SJSA1 (cell line): ENCODE data around the gene XRCC1. TPM values are rescaled to one million over a fixed set of nuclear protein-coding genes. Genes with fewer than 3 reads are reported as not detected.

Source experiments
- DNase-seq, 2 experiments: peaks; one replicate each; pipeline ENCODE4 v3.0.0-alpha.2; 2015 to 2020; ENCODE audit warnings: low spot score in 2 of 2, low read depth in 1 of 2
- H3K27ac ChIP-seq: fragments of 250-450 bp; sonication (Bioruptor Pico); 2 replicates; pipeline ENCODE4 v1.5.1; 2020; ENCODE audit warnings: mild to moderate bottlenecking, moderate library complexity
- H3K27me3 ChIP-seq: fragments of 250-450 bp; sonication (Bioruptor Pico); replicated peaks from 2 replicates; pipeline ENCODE4 v1.5.1; 2020; ENCODE audit warnings: mild to moderate bottlenecking, moderate library complexity
- H3K36me3 ChIP-seq: fragments of 250-450 bp; sonication (Bioruptor Pico); 2 replicates; pipeline ENCODE4 v1.5.1; 2020; ENCODE audit warnings: mild to moderate bottlenecking
- H3K4me1 ChIP-seq: fragments of 250-450 bp; sonication (Bioruptor Pico); replicated peaks from 2 replicates; pipeline ENCODE4 v1.6.1; 2021; ENCODE audit warnings: mild to moderate bottlenecking
- H3K4me3 ChIP-seq: fragments of 250-450 bp; sonication (Bioruptor Pico); 2 replicates; pipeline ENCODE4 v1.5.1; 2020; ENCODE audit warnings: mild to moderate bottlenecking
- H3K9me3 ChIP-seq: fragments of 250-450 bp; sonication (Bioruptor Pico); replicated peaks from 2 replicates; pipeline ENCODE4 v1.5.1; 2020; ENCODE audit warnings: mild to moderate bottlenecking
- total RNA-seq: library from RNA; depleted of rRNA; stranded (reverse); fragments of >200 nt; shearing (Covaris generic); gene quantifications from 2 replicates; pipeline ENCODE4 v1.2.3, GENCODE V29; 2014; rRNA removed

The XRCC1 gene, protein sequence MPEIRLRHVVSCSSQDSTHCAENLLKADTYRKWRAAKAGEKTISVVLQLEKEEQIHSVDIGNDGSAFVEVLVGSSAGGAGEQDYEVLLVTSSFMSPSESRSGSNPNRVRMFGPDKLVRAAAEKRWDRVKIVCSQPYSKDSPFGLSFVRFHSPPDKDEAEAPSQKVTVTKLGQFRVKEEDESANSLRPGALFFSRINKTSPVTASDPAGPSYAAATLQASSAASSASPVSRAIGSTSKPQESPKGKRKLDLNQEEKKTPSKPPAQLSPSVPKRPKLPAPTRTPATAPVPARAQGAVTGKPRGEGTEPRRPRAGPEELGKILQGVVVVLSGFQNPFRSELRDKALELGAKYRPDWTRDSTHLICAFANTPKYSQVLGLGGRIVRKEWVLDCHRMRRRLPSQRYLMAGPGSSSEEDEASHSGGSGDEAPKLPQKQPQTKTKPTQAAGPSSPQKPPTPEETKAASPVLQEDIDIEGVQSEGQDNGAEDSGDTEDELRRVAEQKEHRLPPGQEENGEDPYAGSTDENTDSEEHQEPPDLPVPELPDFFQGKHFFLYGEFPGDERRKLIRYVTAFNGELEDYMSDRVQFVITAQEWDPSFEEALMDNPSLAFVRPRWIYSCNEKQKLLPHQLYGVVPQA
- total RNA-seq, result 48.6 and 59.8 TPM in 2 replicates

DNA sequence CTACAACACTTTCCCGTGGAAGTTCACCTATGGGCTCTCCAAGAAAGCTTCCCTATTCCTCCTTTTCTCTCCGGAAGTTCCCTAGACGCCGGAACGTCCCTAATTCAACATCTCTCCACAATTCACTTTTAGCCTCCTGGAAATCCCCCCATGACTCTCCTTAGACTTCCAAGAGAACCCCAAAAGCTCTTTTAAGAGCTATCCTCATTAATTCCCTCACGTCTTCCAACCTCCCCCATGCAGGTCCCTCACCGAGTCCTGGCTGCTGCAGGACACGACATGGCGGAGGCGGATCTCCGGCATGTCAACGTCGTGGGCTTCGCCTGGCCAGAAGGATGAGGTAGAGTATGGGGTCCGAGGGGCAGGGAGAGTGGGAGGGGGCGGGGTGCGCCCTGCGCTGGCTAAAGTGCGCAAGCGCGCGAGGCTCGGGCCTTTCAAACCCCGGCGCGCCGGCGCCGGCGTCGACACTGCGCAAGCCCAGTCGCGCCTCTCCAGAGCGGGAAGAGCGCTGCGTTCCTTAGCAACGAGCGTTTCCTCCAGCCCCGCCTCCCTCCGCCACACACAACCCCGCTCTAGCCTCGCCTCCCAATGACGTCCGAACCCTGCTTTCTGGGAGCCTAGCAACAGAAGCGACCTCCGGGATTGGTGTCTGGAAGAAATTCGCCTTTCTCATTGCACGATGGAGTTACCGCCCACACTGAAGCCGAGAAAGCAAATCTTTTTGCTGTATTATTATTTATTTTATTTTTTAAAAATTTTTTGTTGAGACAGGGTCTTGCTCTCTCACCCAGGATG is at the start of gene XRCC1, which contains the start of gene PINLYP:
TSS of gene XRCC1 (minus strand) at position 372 of the 795 bp plus-strand sequence. CDS start at position 303, 69 bp downstream.
TSS of gene PINLYP (plus strand) at position 646 of the 795 bp plus-strand sequence. CDS start 1,391 bp downstream, outside the sequence.
- Histone ChIP-seq H3K4me3 (peak within 1 kb of the TSS; percentile 61), H3K36me3 (peaks cover 25% of the 10 kb centered on the region), H3K9me3 (no peaks in the 10 kb centered on the region), H3K4me1 (peaks cover 16% of the 10 kb centered on the region), H3K27me3 (no peaks in the 10 kb centered on the region), H3K27ac (peak within 1 kb of the TSS; percentile 79)
- DNase-seq, result peak; percentile 96 to 98

DNA sequence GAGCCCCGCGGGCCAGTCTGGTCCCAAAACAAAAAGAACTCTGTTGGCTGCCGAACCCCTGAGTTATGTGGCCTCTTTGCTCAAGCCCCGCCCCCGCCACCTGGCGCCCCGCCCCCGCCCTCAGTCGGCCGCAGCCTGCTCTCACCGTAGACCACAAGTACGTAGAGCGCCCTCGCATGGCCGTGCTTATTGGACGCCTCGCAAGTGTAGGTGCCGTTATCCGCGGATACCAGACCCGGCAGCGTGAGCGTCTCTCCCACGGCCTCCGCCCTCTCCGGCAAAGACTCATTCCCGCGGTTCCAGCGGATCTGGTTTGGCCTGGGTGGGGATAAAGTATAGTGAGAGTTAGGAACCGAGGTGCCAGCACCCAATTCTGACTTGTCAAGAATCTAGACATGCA is 49.6 kb upstream of the XRCC1 start:
- no peak for DNase-seq
- H3K36me3 ChIP-seq, result no peaks in the 10 kb centered on the region

DNA sequence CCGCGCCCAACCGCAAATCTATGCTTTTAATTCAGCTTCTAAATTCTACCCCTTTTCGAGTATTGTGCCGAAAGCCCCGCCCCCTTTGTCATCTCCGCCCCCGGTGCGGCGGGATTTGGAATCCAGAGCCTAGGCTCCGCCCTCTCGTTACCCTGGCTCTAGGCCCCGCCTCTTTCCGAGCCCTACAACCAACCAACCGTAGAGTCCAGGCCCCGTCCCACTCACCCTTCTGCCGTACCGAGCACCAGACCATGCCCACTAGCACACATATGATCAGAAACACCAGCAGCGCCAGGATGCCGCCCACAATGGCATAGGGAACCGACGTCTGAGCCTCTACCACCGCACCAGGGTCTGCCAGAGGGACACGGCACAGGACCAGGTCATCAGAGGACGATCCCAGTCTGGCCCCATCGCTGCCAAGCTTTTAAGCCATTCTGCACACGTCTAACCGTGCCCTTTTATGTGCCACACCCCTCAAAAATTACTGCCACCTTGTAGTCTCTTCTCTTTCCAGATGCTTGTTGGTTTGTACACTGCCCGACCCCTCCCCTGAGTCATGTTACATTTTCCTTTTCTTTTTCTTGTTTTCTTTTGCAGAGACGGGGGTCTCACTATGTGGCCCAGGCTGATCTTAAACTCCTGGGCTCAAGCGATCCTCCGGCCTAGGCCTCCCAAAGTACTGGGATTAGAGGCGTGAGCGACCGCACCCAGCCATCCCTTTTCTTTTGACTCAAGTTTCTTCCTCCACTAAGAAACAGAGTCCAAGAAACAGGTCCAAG is 48.8 kb upstream of the XRCC1 start:
- peaks cover 5% of the 10 kb centered on the region for H3K4me1 ChIP-seq

More for the DNA sequence above, 49.6 kb upstream of the XRCC1 start:
- Histone ChIP-seq H3K27ac (no peak overlapping the region), H3K9me3 (no peaks in the 10 kb centered on the region), H3K27me3 (peaks cover 4% of the 10 kb centered on the region; the same call in 1 of the 2 replicates), H3K4me3 (no peak overlapping the region), H3K4me1 (peaks cover 4% of the 10 kb centered on the region)

DNA sequence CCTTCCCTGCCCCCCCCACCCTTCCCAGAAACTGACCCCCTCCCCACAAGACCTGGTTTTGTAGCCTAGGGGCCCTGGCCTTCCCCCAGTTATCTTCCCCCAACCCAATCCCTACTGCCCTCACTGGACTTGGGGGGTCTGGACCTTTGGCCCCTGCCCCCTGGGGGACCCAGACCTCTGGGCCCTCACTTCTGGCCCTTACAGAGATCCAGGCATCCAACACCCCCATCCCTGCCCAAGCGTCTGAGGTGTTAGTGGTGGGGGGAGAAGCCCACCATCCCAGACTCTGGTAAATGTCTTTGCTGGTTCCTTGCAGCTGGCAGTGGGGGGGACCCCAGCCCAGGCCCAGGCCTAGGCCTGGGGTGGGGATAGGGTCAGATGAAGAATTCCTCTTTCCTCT is 47.6 kb upstream of the XRCC1 start:
- no peak for DNase-seq
- no peaks in the 10 kb centered on the region for H3K27me3 ChIP-seq

More for the DNA sequence above, 48.8 kb upstream of the XRCC1 start:
- no peak for DNase-seq
- Histone ChIP-seq H3K4me3 (no peak overlapping the region), H3K9me3 (no peaks in the 10 kb centered on the region), H3K27me3 (peaks cover 1% of the 10 kb centered on the region; the same call in 1 of the 2 replicates), H3K27ac (no peak overlapping the region), H3K36me3 (no peaks in the 10 kb centered on the region; the same call in 1 of the 2 replicates)

DNA sequence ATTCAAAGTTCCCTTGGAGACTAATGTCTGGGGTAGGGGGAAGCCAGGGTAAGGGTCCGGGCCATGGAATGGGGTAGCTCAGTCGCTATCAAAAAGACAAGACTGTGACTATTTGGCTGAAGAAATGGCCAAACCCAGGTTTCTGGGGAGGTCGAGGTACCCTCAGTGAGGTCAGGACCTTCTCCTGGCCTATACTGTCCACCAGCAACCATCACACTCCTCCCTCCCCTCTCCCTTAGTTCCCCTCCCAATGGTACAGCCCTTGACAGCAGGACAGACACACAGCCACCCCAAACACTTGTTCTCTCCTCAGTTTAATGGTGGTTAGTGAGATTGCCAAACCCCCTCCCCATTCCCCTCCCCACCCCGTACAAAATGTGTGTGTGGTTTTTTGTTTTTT is 46.7 kb upstream of the XRCC1 start:
- no peaks in the 10 kb centered on the region; the same call in 1 of the 2 replicates for H3K36me3 ChIP-seq
- no peaks in the 10 kb centered on the region for H3K27me3 ChIP-seq
- no peak for DNase-seq
- no peak overlapping the region for H3K27ac ChIP-seq
- peaks cover 9% of the 10 kb centered on the region for H3K4me1 ChIP-seq
- no peaks in the 10 kb centered on the region for H3K9me3 ChIP-seq
- H3K4me3 ChIP-seq, result no peak overlapping the region

More for the DNA sequence above, 47.6 kb upstream of the XRCC1 start:
- H3K4me3 ChIP-seq, result no peak overlapping the region
- H3K9me3 ChIP-seq, result no peaks in the 10 kb centered on the region
- peaks cover 9% of the 10 kb centered on the region for H3K4me1 ChIP-seq
- no peak overlapping the region for H3K27ac ChIP-seq
- H3K36me3 ChIP-seq, result no peaks in the 10 kb centered on the region; the same call in 1 of the 2 replicates

DNA sequence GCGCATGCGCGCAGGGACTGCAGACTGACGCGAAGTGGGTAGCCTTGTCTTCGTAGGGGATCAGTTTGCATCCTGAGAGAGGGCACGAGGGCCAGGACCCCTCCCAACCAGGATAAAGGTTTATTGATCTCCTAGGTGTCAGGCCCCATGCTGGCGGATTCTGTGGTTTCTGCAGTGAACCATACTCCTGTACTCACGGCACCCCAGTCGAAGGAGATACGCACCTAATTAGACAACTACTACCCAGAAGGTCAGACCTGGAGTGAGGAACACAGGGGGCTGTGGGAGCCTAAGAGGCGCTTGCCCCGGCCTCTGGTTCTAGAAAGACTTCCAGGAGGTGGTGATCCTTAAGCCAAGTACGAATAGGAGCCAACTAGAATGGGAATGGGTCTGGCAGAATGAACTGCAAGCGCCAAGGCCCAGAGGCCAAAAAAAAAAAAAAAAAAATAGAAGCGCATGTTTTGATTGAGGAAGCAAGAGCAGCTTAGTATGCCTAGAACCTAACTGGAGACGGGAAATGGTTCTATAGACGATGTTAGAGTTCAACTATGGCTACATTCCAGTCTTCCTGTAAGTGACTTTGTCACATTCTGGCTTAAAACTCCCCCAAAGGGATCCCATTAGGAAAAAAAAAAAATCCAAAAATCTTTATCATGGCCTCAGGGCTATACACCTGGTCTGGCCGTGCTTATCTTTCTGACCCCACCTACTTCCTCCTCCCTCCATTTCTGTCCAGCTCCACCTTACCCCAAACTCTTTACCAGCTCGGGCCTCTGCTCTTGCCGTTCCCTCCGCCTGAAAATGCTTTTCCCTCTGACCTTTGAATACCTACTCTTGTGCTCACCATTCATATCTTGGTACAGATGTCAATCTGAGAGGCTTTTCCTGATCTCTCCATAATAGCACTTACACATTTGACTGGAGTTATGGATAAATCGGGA is 45.0 kb upstream of the XRCC1 start:
- no peak for DNase-seq
- Histone ChIP-seq H3K27me3 (no peaks in the 10 kb centered on the region), H3K36me3 (no peaks in the 10 kb centered on the region; the same call in 1 of the 2 replicates), H3K27ac (no peak overlapping the region), H3K4me1 (peaks cover 9% of the 10 kb centered on the region), H3K9me3 (no peaks in the 10 kb centered on the region), H3K4me3 (peak overlapping the region; percentile 66)

DNA sequence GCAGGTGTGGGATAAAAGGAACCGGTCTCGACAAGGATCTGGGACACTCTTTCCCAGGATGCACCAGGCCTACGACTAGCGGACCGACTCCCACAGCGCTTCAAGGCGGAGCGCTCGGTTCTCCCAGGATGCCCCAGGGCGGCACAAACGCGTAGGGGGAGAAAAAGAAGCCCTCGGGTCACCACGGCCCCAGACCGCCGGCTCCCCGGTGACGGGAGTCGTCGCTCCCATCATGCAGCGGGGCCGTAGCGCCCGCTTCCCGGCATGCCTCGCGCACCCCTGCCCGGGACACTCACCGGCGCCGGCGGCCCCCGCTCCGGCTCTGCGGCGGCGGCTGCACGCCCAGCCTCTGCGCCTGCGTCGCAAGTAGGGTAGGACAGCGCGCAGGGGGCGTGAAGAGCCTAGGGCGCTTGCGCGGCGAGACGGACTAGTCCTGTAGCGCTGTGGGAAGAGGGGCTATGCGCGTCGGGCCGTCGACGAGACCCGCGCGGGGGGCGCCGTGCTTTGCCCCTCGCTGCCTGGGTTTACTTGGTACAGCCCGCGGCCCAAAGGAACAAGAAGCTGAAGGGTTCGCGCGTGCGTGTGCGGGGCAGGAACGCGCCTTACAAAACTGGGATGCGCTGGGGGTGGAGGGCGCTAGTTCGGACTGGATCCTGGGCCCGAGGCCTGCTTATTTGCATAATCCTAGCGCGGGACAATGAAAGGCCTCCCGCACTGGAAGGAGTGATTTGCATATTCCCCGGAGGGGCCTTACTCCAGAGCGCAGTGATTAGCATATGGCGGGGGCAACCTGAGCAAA is 44.1 kb upstream of the XRCC1 start, which contains the start of gene ZNF428:
TSS of gene ZNF428 (minus strand) at position 368 of the 799 bp plus-strand sequence. CDS start 5,325 bp downstream, outside the sequence.
- Histone ChIP-seq H3K4me1 (peaks cover 9% of the 10 kb centered on the region), H3K27me3 (no peaks in the 10 kb centered on the region), H3K27ac (peak within 1 kb of the TSS; percentile 78), H3K9me3 (no peaks in the 10 kb centered on the region), H3K36me3 (no peaks in the 10 kb centered on the region; the same call in 1 of the 2 replicates), H3K4me3 (peak within 1 kb of the TSS; percentile 66)
- DNase-seq, result peak; percentile 89 to 92

DNA sequence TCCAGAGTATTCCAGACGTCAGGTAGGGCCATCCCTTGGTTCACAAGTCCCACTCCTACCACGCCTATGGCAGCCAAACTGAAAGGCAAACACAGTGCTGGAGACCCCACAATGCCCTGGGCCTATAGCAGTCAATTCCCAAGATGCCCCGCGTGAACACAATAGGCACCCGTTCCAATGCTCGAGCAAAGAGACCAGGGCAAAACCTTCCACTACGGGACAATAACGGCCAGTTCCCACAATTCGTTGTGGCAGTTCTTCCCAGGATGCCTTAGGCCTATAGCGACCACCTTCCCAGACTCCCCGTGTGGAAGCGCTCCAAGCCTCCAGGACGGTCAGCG is 43.6 kb upstream of the XRCC1 start:
- H3K9me3 ChIP-seq, result no peaks in the 10 kb centered on the region
- no peak for DNase-seq
- no peaks in the 10 kb centered on the region for H3K27me3 ChIP-seq
- H3K36me3 ChIP-seq, result peaks cover 3% of the 10 kb centered on the region; the same call in 1 of the 2 replicates
- H3K27ac ChIP-seq, result peak overlapping the region; percentile 78
- peaks cover 9% of the 10 kb centered on the region for H3K4me1 ChIP-seq
- peak overlapping the region; percentile 66 for H3K4me3 ChIP-seq

DNA sequence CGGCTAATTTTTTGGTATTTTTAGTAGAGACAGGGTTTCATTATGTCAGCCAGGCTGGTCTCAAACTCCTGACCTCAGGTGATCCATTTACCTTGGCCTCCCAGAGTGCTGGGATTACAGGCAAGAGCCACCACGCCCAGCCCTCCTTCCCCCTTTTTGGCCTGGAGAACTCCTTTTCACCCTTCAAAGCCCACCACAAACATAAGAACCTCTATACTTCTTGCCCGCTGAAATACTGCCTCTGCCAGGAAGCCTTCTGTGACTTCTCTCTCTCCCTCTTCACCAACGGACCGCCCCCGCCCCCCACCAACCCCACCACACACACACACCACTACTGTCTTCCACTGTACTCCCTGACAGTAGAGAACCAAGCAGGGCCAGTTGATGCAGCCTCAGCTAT is 41.6 kb upstream of the XRCC1 start:
- H3K4me3 ChIP-seq, result no peak overlapping the region

DNA sequence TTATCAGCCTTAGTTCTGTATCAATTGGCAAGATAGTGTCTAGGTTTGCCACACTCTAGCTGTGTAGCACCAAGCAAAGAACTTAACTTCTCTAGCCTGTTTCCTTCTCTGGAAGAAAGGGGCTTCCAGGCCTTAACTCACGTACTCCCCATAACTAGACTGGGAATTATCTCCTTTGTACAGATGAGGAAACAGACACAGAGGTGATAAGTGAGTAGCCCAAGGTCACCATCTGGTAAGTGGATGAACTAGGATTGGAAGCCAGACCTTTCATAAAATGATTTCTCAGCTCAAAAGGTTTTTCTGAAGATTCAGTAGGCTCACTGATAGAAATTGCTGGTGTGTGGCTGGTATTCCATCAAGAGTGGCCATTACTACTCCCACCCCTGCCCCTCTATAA is 41.0 kb upstream of the XRCC1 start:
- Histone ChIP-seq H3K36me3 (peaks cover 21% of the 10 kb centered on the region), H3K9me3 (no peaks in the 10 kb centered on the region), H3K27ac (no peak overlapping the region), H3K4me1 (peaks cover 9% of the 10 kb centered on the region), H3K4me3 (no peak overlapping the region), H3K27me3 (no peaks in the 10 kb centered on the region)
- no peak for DNase-seq

More for the DNA sequence above, 41.6 kb upstream of the XRCC1 start:
- no peaks in the 10 kb centered on the region for H3K9me3 ChIP-seq
- H3K4me1 ChIP-seq, result peaks cover 9% of the 10 kb centered on the region
- DNase-seq, result no peak
- H3K27me3 ChIP-seq, result no peaks in the 10 kb centered on the region
- H3K36me3 ChIP-seq, result peaks cover 15% of the 10 kb centered on the region
- H3K27ac ChIP-seq, result no peak overlapping the region

DNA sequence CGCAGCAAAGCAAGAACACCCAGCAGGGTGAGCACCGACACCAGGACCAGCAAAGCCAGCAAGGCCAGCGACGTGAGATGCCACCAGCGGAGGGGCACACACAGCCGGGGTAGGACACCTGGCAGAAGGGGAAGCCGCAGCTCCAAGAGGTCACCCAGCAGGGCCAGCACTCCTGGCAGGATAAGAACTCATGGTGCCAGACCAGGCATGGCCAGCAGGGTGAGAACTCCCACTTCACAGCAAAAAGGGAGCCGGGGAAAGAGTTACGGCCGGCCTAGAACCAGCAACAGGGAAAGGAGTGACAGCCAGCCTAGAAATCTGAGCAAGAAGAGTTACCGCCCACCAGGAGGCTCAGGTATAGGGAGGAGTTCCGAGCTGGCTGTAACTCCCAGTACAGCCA is 37.0 kb upstream of the XRCC1 start:
- peaks cover 13% of the 10 kb centered on the region for H3K4me1 ChIP-seq
- no peaks in the 10 kb centered on the region for H3K9me3 ChIP-seq
- H3K4me3 ChIP-seq, result no peak overlapping the region
- no peak for DNase-seq
- H3K27ac ChIP-seq, result no peak overlapping the region
- peaks cover 35% of the 10 kb centered on the region for H3K36me3 ChIP-seq
- no peaks in the 10 kb centered on the region for H3K27me3 ChIP-seq
